Umbilical cord (tissue), 2 donors: ENCODE data around the gene ACSL1. TPM values are rescaled to one million over a fixed set of nuclear protein-coding genes. Genes with fewer than 3 reads are reported as not detected.
A peak's percentile ranks its signal among the peaks of the same experiment; 100 is the strongest.
"Not testable (repeated sequence)": the region's sequence is repeated elsewhere in the genome, so short reads cannot be mapped to it uniquely, and the experiment has no call there.

Experiments
- DNase-seq: peaks from one replicate; pipeline ENCODE4 v3.0.0-alpha.2; 2015; ENCODE audit warnings: low spot score
- total RNA-seq: library from RNA; depleted of rRNA; stranded (reverse); fragments of >200 nt; gene quantifications from one replicate; pipeline ENCODE4 v1.2.3, GENCODE V29; 2014; ENCODE audit warnings: low replicate concordance; ENCODE audit not compliant: insufficient read depth

Gene ACSL1
- total RNA-seq, 1 donor from 2014 or later = 154 TPM

DNA sequence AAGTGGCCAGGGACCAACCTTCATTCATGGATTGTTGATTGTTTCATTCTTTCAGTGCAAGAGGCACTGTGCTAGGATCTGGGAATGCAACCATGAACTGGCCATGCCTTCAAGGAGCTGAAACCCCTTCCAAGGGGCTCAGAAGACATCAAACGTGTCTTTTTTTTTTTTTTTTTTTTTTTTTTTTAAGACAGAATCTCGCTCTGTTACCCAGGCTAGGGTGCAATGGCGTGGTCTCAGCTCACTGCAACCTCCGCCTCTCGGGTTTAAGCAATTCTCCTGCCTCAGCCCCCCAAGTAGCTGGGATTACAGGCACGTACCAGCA is 13.3 kb upstream of the ACSL1 start:
- not testable (repeated sequence) for DNase-seq

DNA sequence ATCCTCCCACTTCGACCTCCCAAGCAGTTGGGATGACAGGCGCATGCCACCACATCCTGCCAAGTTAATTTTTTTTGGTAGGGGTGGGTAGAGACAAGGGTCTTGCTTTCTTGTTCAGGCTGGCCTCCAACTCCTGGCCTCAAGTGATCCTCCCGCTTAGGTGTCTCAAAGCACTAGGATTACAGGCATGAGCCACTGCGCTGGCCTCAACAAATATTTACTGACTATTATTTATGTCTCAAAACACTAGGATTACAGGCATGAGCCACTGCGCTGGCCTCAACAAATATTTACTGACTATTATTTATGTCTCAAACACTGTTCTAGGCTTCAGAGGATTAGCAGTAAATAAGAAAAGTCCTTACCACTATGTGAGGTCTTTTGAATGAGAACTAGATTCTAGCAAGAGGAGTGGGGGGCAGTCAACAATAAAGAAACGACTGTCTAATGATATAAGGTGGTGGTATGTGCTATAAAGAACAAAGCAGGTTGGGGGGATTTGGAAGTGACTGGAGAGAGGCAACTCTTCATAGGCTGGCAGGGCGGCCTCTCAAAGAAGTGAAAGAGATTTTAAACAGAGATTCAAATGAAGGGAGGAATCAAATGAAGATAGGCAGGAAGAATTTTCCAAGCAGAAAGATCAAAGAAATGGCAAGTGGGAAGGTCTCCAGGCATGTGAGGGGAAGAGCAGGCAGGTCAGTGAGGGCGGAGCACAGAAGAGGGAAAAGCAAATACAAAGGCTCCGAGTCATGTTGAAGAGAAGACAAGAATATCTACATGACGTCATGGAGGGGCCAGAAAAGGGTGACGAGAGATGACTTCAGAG is 12.7 kb upstream of the ACSL1 start:
- no peak for DNase-seq

- no peak for DNase-seq
These were observed 10.8 kb upstream of the ACSL1 start for GRCh38 chr4:184836613-184837012.

DNA sequence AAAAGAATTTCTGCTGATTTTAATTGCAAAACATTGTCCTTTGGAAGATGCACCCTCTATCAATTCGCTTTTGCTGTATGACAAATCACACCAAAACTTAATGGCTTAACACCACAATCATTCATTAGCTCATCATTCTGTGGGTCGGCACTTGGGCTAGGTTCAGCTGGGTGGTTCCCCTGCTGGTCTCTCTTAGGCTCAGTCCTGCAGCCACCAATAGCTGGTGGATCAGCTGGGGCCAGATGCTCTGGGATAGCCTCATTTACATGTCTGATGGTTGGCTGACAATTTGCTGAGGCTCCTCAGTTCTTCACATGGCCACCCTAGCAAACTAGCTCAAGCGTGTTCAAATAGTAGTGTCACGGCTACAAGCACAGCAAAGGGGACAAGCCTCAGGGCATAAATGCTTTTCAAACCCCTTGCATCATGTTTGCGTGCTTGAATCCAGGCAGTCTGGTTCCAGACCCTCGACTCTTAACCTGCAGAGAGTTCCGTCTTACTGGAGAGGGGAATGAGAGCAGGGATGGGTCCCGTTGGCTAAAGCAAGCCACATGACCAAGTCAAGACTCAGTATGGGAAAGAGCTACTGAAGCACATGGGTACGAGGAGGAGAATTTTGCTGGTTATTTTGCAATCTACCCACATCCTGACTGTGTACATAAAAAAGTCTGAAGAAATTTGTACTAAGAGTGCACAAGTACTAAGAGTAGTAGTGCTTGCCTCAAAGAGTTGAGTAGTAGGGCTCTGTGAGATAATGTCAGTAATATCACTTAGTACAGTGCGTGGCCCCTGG is 7.5 kb upstream of the ACSL1 start:
- no peak for DNase-seq

DNA sequence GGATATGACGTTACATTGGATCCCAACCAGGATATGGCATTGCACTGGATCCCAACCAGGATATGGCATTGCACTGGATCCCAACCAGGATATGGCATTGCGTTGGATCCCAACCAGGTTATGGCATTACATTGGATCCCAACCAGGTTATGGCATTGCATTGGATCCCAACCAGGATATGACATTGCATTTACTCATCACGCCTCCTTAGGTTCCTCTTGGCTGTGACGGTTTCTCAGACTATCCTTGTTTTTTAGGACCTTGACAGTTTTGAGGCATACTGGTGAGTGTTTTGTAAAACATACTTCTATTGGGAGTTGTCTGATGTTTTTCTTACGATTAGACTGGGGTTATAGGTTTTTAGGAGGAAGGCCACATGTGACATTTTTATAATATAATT is 5.4 kb upstream of the ACSL1 start:
- no peak for DNase-seq

DNA sequence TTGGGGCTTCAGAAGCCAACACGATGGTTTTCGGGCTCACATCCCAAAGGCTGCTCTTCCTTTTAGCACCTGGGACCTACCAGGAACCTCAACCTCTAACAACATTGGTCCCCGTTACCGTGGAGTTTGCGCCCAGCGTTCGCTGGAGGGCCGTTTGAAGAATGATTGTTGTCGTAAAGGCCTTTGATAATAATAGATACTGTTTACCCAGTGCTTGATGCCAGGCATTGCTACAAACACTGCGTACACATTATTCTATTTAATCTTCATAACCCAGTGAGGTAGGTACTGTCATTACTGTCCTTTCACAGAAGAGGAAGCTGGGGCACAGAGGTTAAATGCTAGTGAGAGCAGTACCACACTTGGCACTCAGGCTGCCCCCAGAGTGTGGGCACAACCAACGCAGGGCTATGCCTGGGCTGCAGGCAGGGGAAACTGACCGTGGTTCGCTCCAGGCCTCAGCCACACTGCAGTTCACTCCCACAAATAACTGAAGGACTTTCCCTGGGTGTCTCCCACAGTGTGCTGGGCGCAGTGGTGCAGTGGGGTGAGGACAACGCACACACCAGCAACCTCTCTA is 1.0 kb upstream of the ACSL1 start:
- DNase-seq = no peak

- no peak for DNase-seq
These were observed 450 bp downstream of the ACSL1 start for GRCh38 chr4:184825141-184825895.

GRCh38 chr4:184824776-184825084 is 1.0 kb downstream of the ACSL1 start:
- no peak for DNase-seq

DNA sequence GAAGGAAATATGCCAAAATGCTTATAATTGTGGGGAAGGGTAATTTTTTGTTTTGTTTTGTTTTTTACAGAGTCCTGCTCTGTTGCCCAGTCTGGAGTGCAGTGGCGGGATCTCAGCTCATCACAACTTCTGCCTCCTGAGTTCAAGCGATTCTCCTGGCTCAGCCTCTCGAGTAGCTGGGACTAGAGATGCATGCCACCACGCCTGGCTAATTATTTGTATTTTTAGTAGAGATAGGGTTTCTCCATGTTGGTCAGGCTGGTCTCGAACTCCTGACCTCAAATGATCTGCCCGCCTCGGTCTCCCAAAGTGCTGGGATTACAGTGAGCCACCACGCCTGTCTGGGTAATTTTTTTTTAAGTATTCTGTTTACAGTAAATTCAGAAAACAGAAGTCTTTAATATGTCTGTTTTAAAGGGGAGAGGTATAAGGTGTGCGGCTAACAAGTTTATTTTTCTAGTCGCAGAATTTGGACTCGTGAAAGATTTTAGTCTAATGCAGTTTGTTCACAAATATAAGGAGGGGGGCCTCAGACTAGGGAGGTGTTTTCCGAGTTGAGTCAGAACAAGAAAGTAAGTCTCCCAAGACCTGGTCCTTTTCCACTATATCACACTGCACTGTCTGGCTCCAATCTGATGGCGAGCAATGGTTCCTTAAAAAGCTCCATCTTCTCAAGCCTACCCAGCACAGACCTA is 1.5 kb downstream of the ACSL1 start:
- no peak for DNase-seq

- DNase-seq = no peak
These were observed 2.8 kb downstream of the ACSL1 start for GRCh38 chr4:184823014-184823413.

- DNase-seq = no peak
These were observed 3.4 kb downstream of the ACSL1 start for GRCh38 chr4:184822356-184822755.

GRCh38 chr4:184821242-184821641 is 4.5 kb downstream of the ACSL1 start:
- DNase-seq = no peak

DNA sequence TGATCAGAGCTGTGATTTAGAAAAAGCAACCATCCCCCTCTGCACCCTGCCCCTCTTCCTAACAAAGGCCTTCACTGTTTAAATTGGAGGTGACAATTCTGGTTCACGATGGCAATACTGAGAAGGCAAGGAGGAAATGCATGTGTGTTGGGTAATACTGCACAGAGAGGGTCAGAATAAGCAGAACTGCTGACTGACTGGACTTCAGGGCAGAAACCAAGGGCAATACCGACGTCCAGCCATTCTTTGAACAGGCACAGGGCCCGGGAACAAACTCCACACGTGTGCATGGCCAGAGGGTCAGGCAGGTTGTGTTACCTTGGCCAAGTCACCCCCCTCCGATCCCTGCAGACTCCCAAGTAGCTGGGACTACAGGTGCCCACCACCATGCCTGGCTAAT is 6.0 kb downstream of the ACSL1 start:
- no peak for DNase-seq

GRCh38 chr4:184818216-184818564 is 7.6 kb downstream of the ACSL1 start:
- no peak for DNase-seq

DNA sequence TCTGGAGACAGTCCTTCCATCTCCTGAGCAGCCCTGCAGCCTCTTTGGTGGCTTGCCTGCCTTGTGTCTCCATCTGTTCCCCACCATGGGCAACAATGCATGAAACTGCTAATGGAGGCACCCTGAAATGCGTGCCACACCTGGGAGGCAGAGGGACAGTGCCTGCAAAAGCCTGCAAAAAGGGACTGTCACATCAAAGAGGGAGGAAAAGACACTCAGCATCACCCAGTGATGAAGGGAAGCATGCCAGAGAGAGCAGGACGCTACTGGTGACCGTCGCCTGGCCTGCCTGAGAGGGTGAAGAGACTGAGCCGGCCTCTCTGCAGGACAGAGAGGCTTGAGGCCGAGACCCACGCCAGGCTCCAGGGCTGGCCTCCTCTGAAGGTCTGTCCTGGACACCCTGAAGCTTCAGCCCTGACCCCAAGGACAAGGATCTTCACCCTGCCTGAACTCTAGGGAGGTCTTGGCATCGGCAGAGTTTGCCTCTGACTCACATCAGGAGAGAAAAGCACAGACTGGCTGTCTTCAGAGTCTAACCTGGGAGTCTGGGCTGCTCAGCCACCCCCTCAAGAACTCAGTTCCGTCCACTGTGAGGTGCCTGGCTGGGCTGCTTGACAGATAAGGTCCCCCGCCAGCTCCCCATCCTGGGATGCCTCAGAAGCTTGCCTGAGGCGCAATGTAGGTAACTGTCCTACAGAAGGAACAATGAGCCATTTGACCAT is 8.1 kb downstream of the ACSL1 start:
- no peak for DNase-seq

DNA sequence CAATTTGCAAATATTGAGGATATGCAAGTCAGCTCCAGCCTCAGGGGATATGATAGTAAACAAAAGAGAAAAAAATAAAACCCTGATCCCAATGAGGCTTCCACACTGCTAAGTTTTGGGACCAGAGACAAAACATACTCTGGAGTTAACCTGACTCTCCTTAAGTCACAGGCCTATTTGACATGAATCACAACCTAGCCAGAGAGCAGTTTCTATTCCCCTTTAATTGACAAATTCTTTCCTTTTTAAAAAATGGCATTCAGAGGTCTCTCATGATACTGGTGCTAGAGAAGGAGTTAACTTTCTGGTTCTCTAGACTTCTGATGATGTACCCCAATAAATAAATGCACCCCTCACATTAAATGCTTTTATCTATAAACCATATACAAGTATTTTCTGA is 8.8 kb downstream of the ACSL1 start:
- no peak for DNase-seq

- DNase-seq = peak; percentile 94
These were observed 10.5 kb downstream of the ACSL1 start for GRCh38 chr4:184815046-184815877.

DNA sequence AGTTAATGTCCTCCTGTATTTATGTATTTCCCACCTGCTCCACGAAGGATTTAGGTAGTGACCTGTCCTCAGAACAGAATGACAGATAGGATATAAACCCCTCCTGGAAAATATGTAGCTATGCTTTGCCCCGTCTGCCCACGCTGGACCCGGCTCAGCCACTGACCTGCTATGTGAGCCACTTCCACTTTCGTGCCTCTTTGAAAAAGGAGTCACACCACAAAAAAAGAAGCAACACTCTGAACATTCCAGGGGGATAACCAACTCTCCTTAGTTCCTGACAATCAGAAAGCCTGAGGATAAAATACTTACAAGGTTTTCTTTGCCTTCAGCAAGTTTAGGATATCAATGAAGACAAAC is 11.1 kb downstream of the ACSL1 start:
- no peak for DNase-seq

GRCh38 chr4:184812651-184813181 is 13.1 kb downstream of the ACSL1 start:
- peak; percentile 57 for DNase-seq

DNA sequence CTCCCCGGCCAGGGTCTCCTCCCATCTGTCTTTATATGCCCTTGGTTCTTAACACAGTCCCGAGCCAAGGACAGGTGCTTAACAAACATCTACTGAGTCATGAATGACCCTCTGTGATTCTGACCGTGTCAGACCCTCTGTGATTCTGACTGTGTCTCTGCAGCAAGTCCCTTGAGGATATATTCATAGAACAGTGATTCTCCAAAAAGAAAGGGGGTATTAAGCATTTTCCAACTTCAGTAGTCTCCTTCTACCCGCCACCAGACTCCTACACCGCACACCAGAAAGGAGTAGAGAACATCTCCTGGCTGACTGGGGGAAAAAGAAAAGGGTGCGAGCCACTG is 13.6 kb downstream of the ACSL1 start:
- DNase-seq = no peak
